K562 (cell line): ENCODE data around the gene TNFSF9.

Experiments used
- CCAR2 ChIP-seq: fragments of 200-400 bp; formaldehyde crosslinking; IDR thresholded peaks from 2 replicates; pipeline ENCODE4 v1.6.1; 2017; ENCODE audit warnings: mild to moderate bottlenecking, low read depth, low read length
- ESRRB ChIP-seq: fragments of 250-450 bp; sonication (Bioruptor Pico); IDR thresholded peaks from 2 replicates; pipeline ENCODE4 v1.5.0; 2020; ENCODE audit warnings: mild to moderate bottlenecking, moderate library complexity, borderline replicate concordance
- KDM5B ChIP-seq: fragments of 200-600 bp; sonication (generic); IDR thresholded peaks from 2 replicates; pipeline ENCODE4 v1.6.1; 2012; ENCODE audit warnings: low read depth, mild to moderate bottlenecking, moderate library complexity, low read length, control low read depth, inconsistent platforms; ENCODE audit not compliant: insufficient replicate concordance
- RCOR1 ChIP-seq, 2 experiments: IDR thresholded peaks; 2 replicates each; pipeline ENCODE4 v1.6.1; 2012; ENCODE audit warnings: low read depth in 2 of 2, low read length in 2 of 2, borderline replicate concordance in 1 of 2, improper control_type of control experiment in 1 of 2
- TCFL5 ChIP-seq: fragments of 250-450 bp; sonication (Bioruptor Pico); conservative IDR thresholded peaks from 2 replicates; pipeline ENCODE4 v1.6.1; 2021; ENCODE audit warnings: mild to moderate bottlenecking, moderate library complexity, matching md5 sums
- ZNF253 ChIP-seq: fragments of 250-450 bp; sonication (Bioruptor Pico); conservative IDR thresholded peaks from 2 replicates; pipeline ENCODE4 v1.6.1; 2021; ENCODE audit warnings: mild to moderate bottlenecking
- TF ChIP-seq, protein P1 (sequence below), 3 experiments: IDR thresholded peaks in 2 of 3; conservative IDR thresholded peaks in 1 of 3; 2 replicates each; pipeline ENCODE4 v1.5.1; 2011 to 2012; ENCODE audit warnings: low read length in 3 of 3, mild to moderate bottlenecking in 3 of 3, control low read depth in 2 of 3, improper control_type of control experiment in 1 of 3, inconsistent platforms in 1 of 3, low read depth in 1 of 3, mixed read lengths in 1 of 3, moderate library complexity in 1 of 3; ENCODE audit not compliant: insufficient read depth in 2 of 3

DNA sequence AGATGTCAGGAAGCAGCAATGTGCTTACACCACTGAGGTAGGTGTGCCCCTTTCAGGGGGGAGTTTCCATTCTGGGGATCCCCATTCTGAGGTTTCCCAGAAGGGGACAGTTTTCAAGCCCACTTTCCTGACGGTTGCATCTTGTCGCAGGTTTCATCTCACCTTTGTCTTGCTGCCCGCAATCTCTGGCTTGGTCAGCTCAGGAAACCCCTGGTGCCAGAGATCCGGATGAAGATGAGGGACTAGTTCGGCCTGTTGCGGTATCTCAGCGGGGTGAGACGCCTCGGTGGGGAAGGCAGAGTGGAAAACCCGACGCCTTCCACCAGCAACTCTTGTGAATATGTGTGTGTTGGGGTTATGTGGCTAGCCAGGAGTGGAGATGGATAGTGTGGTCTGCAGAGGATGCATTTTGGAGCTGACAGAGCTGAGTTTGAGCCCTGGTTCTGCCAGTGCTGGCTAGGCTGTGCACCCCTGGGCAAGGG lies 13.1 kb downstream of the TNFSF9 start:
- TF ChIP-seq, protein P1, sequence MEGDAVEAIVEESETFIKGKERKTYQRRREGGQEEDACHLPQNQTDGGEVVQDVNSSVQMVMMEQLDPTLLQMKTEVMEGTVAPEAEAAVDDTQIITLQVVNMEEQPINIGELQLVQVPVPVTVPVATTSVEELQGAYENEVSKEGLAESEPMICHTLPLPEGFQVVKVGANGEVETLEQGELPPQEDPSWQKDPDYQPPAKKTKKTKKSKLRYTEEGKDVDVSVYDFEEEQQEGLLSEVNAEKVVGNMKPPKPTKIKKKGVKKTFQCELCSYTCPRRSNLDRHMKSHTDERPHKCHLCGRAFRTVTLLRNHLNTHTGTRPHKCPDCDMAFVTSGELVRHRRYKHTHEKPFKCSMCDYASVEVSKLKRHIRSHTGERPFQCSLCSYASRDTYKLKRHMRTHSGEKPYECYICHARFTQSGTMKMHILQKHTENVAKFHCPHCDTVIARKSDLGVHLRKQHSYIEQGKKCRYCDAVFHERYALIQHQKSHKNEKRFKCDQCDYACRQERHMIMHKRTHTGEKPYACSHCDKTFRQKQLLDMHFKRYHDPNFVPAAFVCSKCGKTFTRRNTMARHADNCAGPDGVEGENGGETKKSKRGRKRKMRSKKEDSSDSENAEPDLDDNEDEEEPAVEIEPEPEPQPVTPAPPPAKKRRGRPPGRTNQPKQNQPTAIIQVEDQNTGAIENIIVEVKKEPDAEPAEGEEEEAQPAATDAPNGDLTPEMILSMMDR (IDR thresholded peaks at IDR 0.05 in 2 of 3, conservative IDR thresholded peaks at IDR 0.05 in 1 of 3; ENCODE audit: insufficient read depth in 2 of 3, low read depth in 1 of 3, low read length in 3 of 3), result no peak
- TF ChIP-seq ZNF253 (CRISPR knock-in tag) (no peak), CCAR2 (no peak), ESRRB (CRISPR knock-in tag) (no peak), RCOR1 (IDR thresholded peaks at IDR 0.05; ENCODE audit: borderline replicate concordance in 1 of 2, low read depth in 2 of 2, low read length in 2 of 2) (no peak), TCFL5 (CRISPR knock-in tag) (no peak), KDM5B (no peak)
